Islet precursor cell (in vitro differentiated cells): ENCODE results near the gene RFC4.
A peak's percentile ranks its signal among the peaks of the same experiment; 100 is the strongest.
"Not testable (repeated sequence)": the region's sequence is repeated elsewhere in the genome, so short reads cannot be mapped to it uniquely, and the experiment has no call there.

ENCODE experiments used
- DNase-seq: peaks from one replicate; pipeline ENCODE4 v3.0.0-alpha.2; 2018

Gene RFC4

GRCh38 chr3:186824430-186825139, 18.3 kb upstream of the RFC4 start:
- peak; percentile 65 for DNase-seq

- peak; percentile 10 for DNase-seq
These were observed 17.1 kb upstream of the RFC4 start for GRCh38 chr3:186823386-186823785.

GRCh38 chr3:186822388-186822759, 16.1 kb upstream of the RFC4 start:
- not testable (repeated sequence) for DNase-seq

GRCh38 chr3:186821429-186822387, 15.4 kb upstream of the RFC4 start:
- no peak for DNase-seq

- DNase-seq: no peak
These were observed 12.7 kb upstream of the RFC4 start for GRCh38 chr3:186818956-186819355.

GRCh38 chr3:186818516-186818915, 12.2 kb upstream of the RFC4 start:
- DNase-seq: no peak

GRCh38 chr3:186815435-186815834, 9.2 kb upstream of the RFC4 start:
- DNase-seq: peak; percentile 61

GRCh38 chr3:186814100-186814499, 7.8 kb upstream of the RFC4 start:
- DNase-seq: no peak

GRCh38 chr3:186811313-186811712, 5.0 kb upstream of the RFC4 start:
- DNase-seq: not testable (repeated sequence)

GRCh38 chr3:186810336-186810996, 4.2 kb upstream of the RFC4 start:
- DNase-seq: no peak

GRCh38 chr3:186807231-186807630, 949 bp upstream of the RFC4 start:
- no peak for DNase-seq

- not testable (repeated sequence) for DNase-seq
These were observed 2.8 kb downstream of the RFC4 start for GRCh38 chr3:186803447-186803846.

GRCh38 chr3:186802701-186803100, 3.6 kb downstream of the RFC4 start:
- no peak for DNase-seq

- no peak for DNase-seq
These were observed 6.0 kb downstream of the RFC4 start for GRCh38 chr3:186800285-186800684.

GRCh38 chr3:186798239-186798874, 7.9 kb downstream of the RFC4 start:
- DNase-seq: no peak

- DNase-seq: peak; percentile 57
These were observed 15.9 kb downstream of the RFC4 start for GRCh38 chr3:186790261-186790981.

- no peak for DNase-seq
These were observed 16.6 kb downstream of the RFC4 start for GRCh38 chr3:186789554-186790260.

GRCh38 chr3:186788482-186789370, 17.6 kb downstream of the RFC4 start:
- no peak for DNase-seq

- no peak for DNase-seq
These were observed 18.4 kb downstream of the RFC4 start for GRCh38 chr3:186787642-186788481.

- no peak for DNase-seq
These were observed 19.4 kb downstream of the RFC4 start for GRCh38 chr3:186786922-186787321.
